Lung (tissue), 12 donors: ENCODE measurements around the gene TEX14. TPM values are rescaled to one million over a fixed set of nuclear protein-coding genes. Genes with fewer than 3 reads are reported as not detected.

Source experiments
- ATAC-seq: fragments of 200-7000 bp; cut with Tn5 transposase; one replicate; pipeline ENCODE4 v1.9.1; 2020; ENCODE audit warnings: moderate number of reproducible peaks; ENCODE audit not compliant: insufficient read depth, low FRiP score
- DNase-seq, 3 donors: peaks; one replicate each; pipeline ENCODE4 v3.0.0-alpha.2; 2013 to 2017
- H3K27ac ChIP-seq, 2 donors: one replicate each; pipeline ENCODE4 v1.5.1; 2013; ENCODE audit warnings: mild to moderate bottlenecking in 2 of 2, moderate library complexity in 2 of 2, control low read depth in 1 of 2, inconsistent platforms in 1 of 2, low read depth in 1 of 2, low read length in 1 of 2
- H3K27me3 ChIP-seq, 3 donors: one replicate each; pipeline ENCODE4 v1.5.1; 2013; ENCODE audit warnings: low read length in 2 of 3; ENCODE audit not compliant: control insufficient read depth in 3 of 3, insufficient read depth in 3 of 3
- H3K36me3 ChIP-seq, 4 donors: one replicate each; pipeline ENCODE4 v1.5.1; 2013; ENCODE audit warnings: low read length in 4 of 4, mild to moderate bottlenecking in 1 of 4, moderate library complexity in 1 of 4; ENCODE audit not compliant: control insufficient read depth in 4 of 4, insufficient read depth in 4 of 4
- H3K4me1 ChIP-seq, 5 donors: one replicate each; pipeline ENCODE4 v1.5.1; 2013; ENCODE audit warnings: low read length in 5 of 5, mild to moderate bottlenecking in 2 of 5, moderate library complexity in 1 of 5; ENCODE audit not compliant: control insufficient read depth in 5 of 5, insufficient read depth in 5 of 5
- H3K4me3 ChIP-seq: one replicate; pipeline ENCODE4 v1.5.1; 2013; ENCODE audit warnings: mild to moderate bottlenecking, control low read depth, moderate library complexity
- H3K9ac ChIP-seq, 2 donors: one replicate each; pipeline ENCODE4 v1.5.1; 2013; ENCODE audit warnings: low read length in 2 of 2, control low read depth in 1 of 2; ENCODE audit not compliant: insufficient read depth in 1 of 2
- H3K9me3 ChIP-seq, 4 donors: one replicate each; pipeline ENCODE4 v1.5.1; 2013; ENCODE audit warnings: low read length in 3 of 4, mild to moderate bottlenecking in 1 of 4, moderate library complexity in 1 of 4; ENCODE audit not compliant: control insufficient read depth in 4 of 4, insufficient read depth in 3 of 4
- WGBS, 2 donors: extraction: QIAGEN DNeasy Blood & Tissue Kit; methylation state at CpG; one replicate each; pipeline ENCODE4 v1.1.7; 2013; 5-methylcytosine and 5-hydroxymethylcytosine counted together
- polyA plus RNA-seq, 2 donors: library from polyadenylated mRNA; stranded (reverse); fragments of 200-250 nt; gene quantifications; one replicate each; pipeline ENCODE4 v1.2.1, GENCODE V29; 2013
- total RNA-seq, 2 donors: library from RNA; depleted of rRNA in 1 of 2; stranded (reverse); fragments of >200 nt in 1 of 2; gene quantifications; one replicate each; pipeline ENCODE4 v1.2.1, GENCODE V29; 2014 to 2021
- TF ChIP-seq, protein P1 (sequence below): IDR thresholded peaks from 2 replicates; pipeline ENCODE4 v1.5.1; 2012; ENCODE audit warnings: mild to moderate bottlenecking; ENCODE audit errors: control extremely low read depth, extremely low read depth
- donor health status: control.
- donor health status: control.
- donor health status: Bipolar disorder and iron deficiency.
- donor health status: healthy.
- donor health status: DM: yes; HTN: yes; CAD: no.

Gene TEX14
- total and polyA plus RNA-seq, 4 donors: 0.13 to 1.5 (median 0.74) TPM; not detected in 1

DNA sequence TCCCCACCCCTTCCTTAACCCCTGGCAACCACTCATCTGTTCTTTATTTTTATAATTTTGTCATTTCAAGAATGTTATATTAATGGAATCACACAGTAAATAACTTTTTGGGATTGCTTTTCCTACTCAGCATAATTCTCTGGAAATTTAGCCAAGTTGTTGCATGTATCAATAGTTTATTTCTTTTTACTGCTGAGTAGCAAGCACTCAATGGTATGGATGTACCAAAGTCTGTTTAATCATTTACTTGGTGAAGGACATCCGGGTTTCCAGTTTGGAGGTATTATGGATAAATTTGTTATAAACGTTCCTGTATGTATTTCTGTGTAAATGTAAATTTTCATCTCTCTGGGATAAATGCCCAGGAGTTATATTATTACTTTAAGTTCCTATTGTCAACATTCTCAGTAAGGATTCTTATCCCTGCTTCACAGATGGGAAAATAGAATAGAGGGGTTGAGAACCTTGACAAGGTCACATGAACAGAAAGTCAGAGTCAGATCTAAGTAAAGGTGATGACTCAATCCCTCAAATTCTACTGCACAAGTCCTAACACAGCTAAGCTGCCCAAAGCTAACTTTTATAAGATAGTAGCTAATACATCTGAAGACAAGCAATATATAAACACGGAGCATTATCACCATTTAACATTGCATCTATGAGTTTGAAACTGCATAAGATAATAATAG, 115.0 kb downstream of the TEX14 start:
- WGBS, 2 donors: 46 to 73% methylated on average over 3 of the region's 3 CpGs

DNA sequence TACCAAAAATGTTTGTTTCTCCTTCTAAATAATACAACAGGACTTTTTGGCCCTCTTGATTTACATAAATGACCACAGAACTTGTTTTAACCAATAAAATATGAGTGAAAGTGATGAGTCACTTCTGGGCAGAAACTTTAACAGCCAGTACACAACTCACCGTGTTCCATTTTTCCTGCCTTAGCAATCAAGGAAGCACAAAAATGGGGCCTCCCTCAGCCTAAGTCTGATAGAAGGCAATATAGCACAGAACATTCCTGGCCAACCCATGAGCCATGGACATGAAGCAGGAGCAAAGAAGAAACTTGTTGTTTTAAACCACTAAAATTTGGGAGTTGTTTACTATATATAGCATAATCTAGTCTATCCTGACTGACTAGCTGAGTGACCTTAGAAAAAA, 116.3 kb downstream of the TEX14 start:
- WGBS, 2 donors: 3 to 27% methylated on average over 1 of the region's 1 CpG
- no peak for DNase-seq
- ATAC-seq: no peak
- H3K36me3 ChIP-seq: no peaks in the 10 kb centered on the region
- H3K9ac ChIP-seq: no peak overlapping the region
- H3K4me3 ChIP-seq: no peak overlapping the region
- TF ChIP-seq, protein P1, sequence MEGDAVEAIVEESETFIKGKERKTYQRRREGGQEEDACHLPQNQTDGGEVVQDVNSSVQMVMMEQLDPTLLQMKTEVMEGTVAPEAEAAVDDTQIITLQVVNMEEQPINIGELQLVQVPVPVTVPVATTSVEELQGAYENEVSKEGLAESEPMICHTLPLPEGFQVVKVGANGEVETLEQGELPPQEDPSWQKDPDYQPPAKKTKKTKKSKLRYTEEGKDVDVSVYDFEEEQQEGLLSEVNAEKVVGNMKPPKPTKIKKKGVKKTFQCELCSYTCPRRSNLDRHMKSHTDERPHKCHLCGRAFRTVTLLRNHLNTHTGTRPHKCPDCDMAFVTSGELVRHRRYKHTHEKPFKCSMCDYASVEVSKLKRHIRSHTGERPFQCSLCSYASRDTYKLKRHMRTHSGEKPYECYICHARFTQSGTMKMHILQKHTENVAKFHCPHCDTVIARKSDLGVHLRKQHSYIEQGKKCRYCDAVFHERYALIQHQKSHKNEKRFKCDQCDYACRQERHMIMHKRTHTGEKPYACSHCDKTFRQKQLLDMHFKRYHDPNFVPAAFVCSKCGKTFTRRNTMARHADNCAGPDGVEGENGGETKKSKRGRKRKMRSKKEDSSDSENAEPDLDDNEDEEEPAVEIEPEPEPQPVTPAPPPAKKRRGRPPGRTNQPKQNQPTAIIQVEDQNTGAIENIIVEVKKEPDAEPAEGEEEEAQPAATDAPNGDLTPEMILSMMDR: no peak
- H3K27me3 ChIP-seq: no peaks in the 10 kb centered on the region
- no peak overlapping the region for H3K27ac ChIP-seq
- no peaks in the 10 kb centered on the region for H3K4me1 ChIP-seq
- no peaks in the 10 kb centered on the region for H3K9me3 ChIP-seq

More for the DNA sequence above, 115.0 kb downstream of the TEX14 start:
- ATAC-seq: no peak
- TF ChIP-seq, protein P1: no peak
- no peak overlapping the region for H3K9ac ChIP-seq
- no peaks in the 10 kb centered on the region for H3K9me3 ChIP-seq
- no peaks in the 10 kb centered on the region for H3K27me3 ChIP-seq
- no peak overlapping the region for H3K27ac ChIP-seq
- no peak for DNase-seq
- no peaks in the 10 kb centered on the region for H3K4me1 ChIP-seq
- no peak overlapping the region for H3K4me3 ChIP-seq
- H3K36me3 ChIP-seq: no peaks in the 10 kb centered on the region

DNA sequence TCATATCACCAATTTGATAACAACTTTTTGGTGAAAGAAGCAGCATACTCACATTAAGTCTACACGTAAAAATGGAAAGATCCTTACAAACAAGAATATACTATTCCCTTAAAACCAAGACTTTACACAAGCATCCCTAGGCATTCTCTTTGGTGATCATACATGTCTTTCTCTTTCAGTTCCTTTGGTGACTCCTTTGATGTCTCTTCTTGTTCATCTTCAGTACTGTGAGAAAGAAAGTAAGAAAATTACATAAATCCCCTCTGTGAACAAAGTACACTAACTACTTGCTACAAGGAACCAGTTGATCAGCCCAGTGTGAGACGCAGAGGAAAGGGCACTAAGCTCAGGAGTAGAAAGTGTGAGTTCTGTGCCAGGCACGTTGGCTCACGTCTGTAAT, 117.8 kb downstream of the TEX14 start:
- Histone ChIP-seq H3K4me1 (no peaks in the 10 kb centered on the region), H3K4me3 (no peak overlapping the region), H3K36me3 (no peaks in the 10 kb centered on the region), H3K9me3 (no peaks in the 10 kb centered on the region), H3K27ac (no peak overlapping the region), H3K9ac (no peak overlapping the region), H3K27me3 (no peaks in the 10 kb centered on the region)
- ATAC-seq: no peak
- 86 to 88% methylated on average over 4 of the region's 4 CpGs for WGBS, 2 donors
- DNase-seq: no peak
- TF ChIP-seq, protein P1: no peak

DNA sequence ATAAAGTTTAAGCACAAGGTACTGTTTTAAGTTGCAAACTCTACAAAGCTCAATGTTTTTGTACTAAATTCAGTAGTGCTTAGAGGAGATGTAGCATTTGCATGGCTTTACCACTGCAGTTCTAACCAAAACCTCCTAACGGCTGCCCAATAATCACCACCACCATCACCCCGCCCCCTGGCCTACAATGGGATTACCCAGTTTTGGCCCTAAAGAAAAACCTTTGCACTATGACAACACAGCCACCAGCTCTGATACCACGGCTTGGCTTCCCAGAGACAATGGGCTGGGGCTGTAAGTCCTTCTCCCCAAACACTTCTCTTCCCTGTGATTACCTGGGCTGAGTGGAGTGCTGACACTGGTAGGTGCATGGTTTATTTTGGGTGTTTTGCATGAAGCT, 119.0 kb downstream of the TEX14 start:
- H3K4me1 ChIP-seq: no peaks in the 10 kb centered on the region
- no peak overlapping the region for H3K9ac ChIP-seq
- H3K27me3 ChIP-seq: no peaks in the 10 kb centered on the region
- no peaks in the 10 kb centered on the region for H3K9me3 ChIP-seq
- TF ChIP-seq, protein P1: no peak
- H3K27ac ChIP-seq: no peak overlapping the region
- 92 to 96% methylated on average over 3 of the region's 3 CpGs for WGBS, 2 donors
- DNase-seq (no peak), ATAC-seq (no peak)
- H3K4me3 ChIP-seq: no peak overlapping the region
- no peaks in the 10 kb centered on the region for H3K36me3 ChIP-seq
